ENCODE measurements around the gene VPS13D.

The VPS13D gene

GRCh38 chr1:12502336-12503109, 272.7 kb downstream of the VPS13D start:
- no peak overlapping the region for H2AK5ac ChIP-seq (ENCODE audit: low read length, severe bottlenecking)
- no peak overlapping the region for H3K4me2 ChIP-seq (ENCODE audit: low read length, poor library complexity, severe bottlenecking)
- peaks cover 4% of the 10 kb centered on the region for H3K79me1 ChIP-seq (replicated peaks; ENCODE audit: low read length, poor library complexity, severe bottlenecking)
- H3K9ac ChIP-seq (ENCODE audit: low read length): no peak overlapping the region
- H2BK15ac ChIP-seq (ENCODE audit: low read depth, poor library complexity, severe bottlenecking): no peak overlapping the region
- no peak overlapping the region for H2AFZ ChIP-seq (ENCODE audit: low read depth, low read length)
- H2BK12ac ChIP-seq (ENCODE audit: low read length in 2 of 2): no peak overlapping the region
- no peak overlapping the region for H3K4ac ChIP-seq (ENCODE audit: low read depth in 1 of 2, low read length in 2 of 2)
- no peaks in the 10 kb centered on the region for H3K27me3 ChIP-seq (ENCODE audit: control insufficient read depth in 1 of 2, insufficient read depth in 1 of 2, low read length in 2 of 2)
- no peak overlapping the region for H2BK120ac ChIP-seq (ENCODE audit: low read depth, low read length)
- no peak overlapping the region for H3K27ac ChIP-seq (ENCODE audit: low read length, poor library complexity, severe bottlenecking)
- WGBS: 97% methylated on average over 11 of the region's 11 CpGs
- DNase-seq: no peak
- no peak overlapping the region for H3K18ac ChIP-seq (ENCODE audit: low read depth in 1 of 2, low read length in 2 of 2)
- H3K14ac ChIP-seq (ENCODE audit: low read length in 2 of 2): no peak overlapping the region
- peaks cover 4% of the 10 kb centered on the region for H3K4me1 ChIP-seq (ENCODE audit: control insufficient read depth, insufficient read depth, low read depth, low read length)
- H4K91ac ChIP-seq (ENCODE audit: low read length): no peak overlapping the region
- no peak overlapping the region for H3K23ac ChIP-seq (ENCODE audit: low read length in 2 of 2)
- no peak overlapping the region for H4K8ac ChIP-seq (ENCODE audit: low read length)
- H3K4me3 ChIP-seq (ENCODE audit: insufficient read depth in 1 of 2, low read depth in 1 of 2, low read length in 2 of 2): no peak overlapping the region
- no peak overlapping the region for H2BK5ac ChIP-seq (ENCODE audit: low read depth, low read length, poor library complexity, severe bottlenecking)
- peaks cover 19 to 24% of the 10 kb centered on the region in 2 experiments for H3K36me3 ChIP-seq (ENCODE audit: control insufficient read depth in 1 of 2, insufficient read depth in 2 of 2, low read depth in 1 of 2, low read length in 2 of 2)
- H3K9me3 ChIP-seq (ENCODE audit: control insufficient read depth, low read length): no peaks in the 10 kb centered on the region

- Histone ChIP-seq H3K36me3 (ENCODE audit: control insufficient read depth in 1 of 2, insufficient read depth in 2 of 2, low read depth in 1 of 2, low read length in 2 of 2) (peaks cover 22 to 29% of the 10 kb centered on the region in 2 experiments), H3K9ac (ENCODE audit: low read length) (no peak overlapping the region), H2AK5ac (ENCODE audit: low read length, severe bottlenecking) (no peak overlapping the region), H4K8ac (ENCODE audit: low read length) (no peak overlapping the region), H3K9me3 (ENCODE audit: control insufficient read depth, low read length) (no peaks in the 10 kb centered on the region), H2AFZ (ENCODE audit: low read depth, low read length) (no peak overlapping the region), H4K91ac (ENCODE audit: low read length) (no peak overlapping the region), H3K14ac (ENCODE audit: low read length in 2 of 2) (no peak overlapping the region), H3K4ac (ENCODE audit: low read depth in 1 of 2, low read length in 2 of 2) (no peak overlapping the region), H2BK5ac (ENCODE audit: low read depth, low read length, poor library complexity, severe bottlenecking) (no peak overlapping the region), H3K27ac (ENCODE audit: low read length, poor library complexity, severe bottlenecking) (no peak overlapping the region), H3K4me2 (ENCODE audit: low read length, poor library complexity, severe bottlenecking) (no peak overlapping the region), H3K4me3 (ENCODE audit: insufficient read depth in 1 of 2, low read depth in 1 of 2, low read length in 2 of 2) (no peak overlapping the region), H3K18ac (ENCODE audit: low read depth in 1 of 2, low read length in 2 of 2) (no peak overlapping the region), H2BK15ac (ENCODE audit: low read depth, poor library complexity, severe bottlenecking) (no peak overlapping the region), H3K23ac (ENCODE audit: low read length in 2 of 2) (no peak overlapping the region), H2BK120ac (ENCODE audit: low read depth, low read length) (no peak overlapping the region), H3K4me1 (ENCODE audit: control insufficient read depth, insufficient read depth, low read depth, low read length) (peaks cover 4% of the 10 kb centered on the region), H2BK12ac (ENCODE audit: low read length in 2 of 2) (no peak overlapping the region), H3K79me1 (replicated peaks; ENCODE audit: low read length, poor library complexity, severe bottlenecking) (peaks cover 4% of the 10 kb centered on the region), H3K27me3 (ENCODE audit: control insufficient read depth in 1 of 2, insufficient read depth in 1 of 2, low read length in 2 of 2) (no peaks in the 10 kb centered on the region)
- no peak for DNase-seq
- 95% methylated on average over 8 of the region's 8 CpGs for WGBS
These were observed 273.9 kb downstream of the VPS13D start for GRCh38 chr1:12503709-12504108.

- Histone ChIP-seq H3K4me1 (ENCODE audit: control insufficient read depth, insufficient read depth, low read depth, low read length) (peaks cover 4% of the 10 kb centered on the region), H3K18ac (ENCODE audit: low read depth in 1 of 2, low read length in 2 of 2) (no peak overlapping the region), H2BK12ac (ENCODE audit: low read length in 2 of 2) (no peak overlapping the region), H2AFZ (ENCODE audit: low read depth, low read length) (no peak overlapping the region), H3K4ac (ENCODE audit: low read depth in 1 of 2, low read length in 2 of 2) (no peak overlapping the region), H2BK120ac (ENCODE audit: low read depth, low read length) (no peak overlapping the region), H3K27me3 (ENCODE audit: control insufficient read depth in 1 of 2, insufficient read depth in 1 of 2, low read length in 2 of 2) (no peaks in the 10 kb centered on the region), H3K36me3 (ENCODE audit: control insufficient read depth in 1 of 2, insufficient read depth in 2 of 2, low read depth in 1 of 2, low read length in 2 of 2) (peaks cover 30 to 32% of the 10 kb centered on the region in 2 experiments), H3K14ac (ENCODE audit: low read length in 2 of 2) (no peak overlapping the region), H3K4me2 (ENCODE audit: low read length, poor library complexity, severe bottlenecking) (no peak overlapping the region), H3K9me3 (ENCODE audit: control insufficient read depth, low read length) (no peaks in the 10 kb centered on the region), H3K4me3 (ENCODE audit: insufficient read depth in 1 of 2, low read depth in 1 of 2, low read length in 2 of 2) (no peak overlapping the region), H3K23ac (ENCODE audit: low read length in 2 of 2) (no peak overlapping the region), H3K9ac (ENCODE audit: low read length) (no peak overlapping the region), H3K79me1 (replicated peaks; ENCODE audit: low read length, poor library complexity, severe bottlenecking) (peaks cover 4% of the 10 kb centered on the region), H4K8ac (ENCODE audit: low read length) (no peak overlapping the region), H2AK5ac (ENCODE audit: low read length, severe bottlenecking) (no peak overlapping the region), H2BK5ac (ENCODE audit: low read depth, low read length, poor library complexity, severe bottlenecking) (no peak overlapping the region), H4K91ac (ENCODE audit: low read length) (no peak overlapping the region), H2BK15ac (ENCODE audit: low read depth, poor library complexity, severe bottlenecking) (no peak overlapping the region), H3K27ac (ENCODE audit: low read length, poor library complexity, severe bottlenecking) (no peak overlapping the region)
- DNase-seq: no peak
- 96% methylated on average over 11 of the region's 11 CpGs for WGBS
These were observed 274.8 kb downstream of the VPS13D start for GRCh38 chr1:12504601-12505000.

GRCh38 chr1:12505231-12505630, 275.4 kb downstream of the VPS13D start:
- no peaks in the 10 kb centered on the region for H3K9me3 ChIP-seq (ENCODE audit: control insufficient read depth, low read length)
- peaks cover 30 to 32% of the 10 kb centered on the region in 2 experiments for H3K36me3 ChIP-seq (ENCODE audit: control insufficient read depth in 1 of 2, insufficient read depth in 2 of 2, low read depth in 1 of 2, low read length in 2 of 2)
- H3K4me3 ChIP-seq (ENCODE audit: insufficient read depth in 1 of 2, low read depth in 1 of 2, low read length in 2 of 2): no peak overlapping the region
- no peak overlapping the region for H3K27ac ChIP-seq (ENCODE audit: low read length, poor library complexity, severe bottlenecking)
- H3K23ac ChIP-seq (ENCODE audit: low read length in 2 of 2): no peak overlapping the region
- H2BK12ac ChIP-seq (ENCODE audit: low read length in 2 of 2): no peak overlapping the region
- peaks cover 4% of the 10 kb centered on the region for H3K4me1 ChIP-seq (ENCODE audit: control insufficient read depth, insufficient read depth, low read depth, low read length)
- H2AK5ac ChIP-seq (ENCODE audit: low read length, severe bottlenecking): no peak overlapping the region
- WGBS: 96% methylated on average over 10 of the region's 10 CpGs
- H3K18ac ChIP-seq (ENCODE audit: low read depth in 1 of 2, low read length in 2 of 2): no peak overlapping the region
- H2BK15ac ChIP-seq (ENCODE audit: low read depth, poor library complexity, severe bottlenecking): no peak overlapping the region
- H3K14ac ChIP-seq (ENCODE audit: low read length in 2 of 2): no peak overlapping the region
- H2AFZ ChIP-seq (ENCODE audit: low read depth, low read length): no peak overlapping the region
- H2BK120ac ChIP-seq (ENCODE audit: low read depth, low read length): no peak overlapping the region
- no peak overlapping the region for H3K4me2 ChIP-seq (ENCODE audit: low read length, poor library complexity, severe bottlenecking)
- H3K4ac ChIP-seq (ENCODE audit: low read depth in 1 of 2, low read length in 2 of 2): no peak overlapping the region
- H4K91ac ChIP-seq (ENCODE audit: low read length): no peak overlapping the region
- no peak overlapping the region for H2BK5ac ChIP-seq (ENCODE audit: low read depth, low read length, poor library complexity, severe bottlenecking)
- H3K79me1 ChIP-seq (replicated peaks; ENCODE audit: low read length, poor library complexity, severe bottlenecking): peaks cover 4% of the 10 kb centered on the region
- H3K9ac ChIP-seq (ENCODE audit: low read length): no peak overlapping the region
- DNase-seq: no peak
- H4K8ac ChIP-seq (ENCODE audit: low read length): no peak overlapping the region
- H3K27me3 ChIP-seq (ENCODE audit: control insufficient read depth in 1 of 2, insufficient read depth in 1 of 2, low read length in 2 of 2): no peaks in the 10 kb centered on the region

All from mesenchymal stem cell (in vitro differentiated cells and primary cell).